ENCODE data around the gene PDXP. TPM values are rescaled to one million over a fixed set of nuclear protein-coding genes. Genes with fewer than 3 reads are reported as not detected.

The PDXP gene
- total and polyA plus RNA-seq, 9 of the 15 experiments (the other 6 are each of a cell fraction or from before 2014, with no cell fraction given), result 7.9 to 54.2 (median 38.8) TPM

DNA sequence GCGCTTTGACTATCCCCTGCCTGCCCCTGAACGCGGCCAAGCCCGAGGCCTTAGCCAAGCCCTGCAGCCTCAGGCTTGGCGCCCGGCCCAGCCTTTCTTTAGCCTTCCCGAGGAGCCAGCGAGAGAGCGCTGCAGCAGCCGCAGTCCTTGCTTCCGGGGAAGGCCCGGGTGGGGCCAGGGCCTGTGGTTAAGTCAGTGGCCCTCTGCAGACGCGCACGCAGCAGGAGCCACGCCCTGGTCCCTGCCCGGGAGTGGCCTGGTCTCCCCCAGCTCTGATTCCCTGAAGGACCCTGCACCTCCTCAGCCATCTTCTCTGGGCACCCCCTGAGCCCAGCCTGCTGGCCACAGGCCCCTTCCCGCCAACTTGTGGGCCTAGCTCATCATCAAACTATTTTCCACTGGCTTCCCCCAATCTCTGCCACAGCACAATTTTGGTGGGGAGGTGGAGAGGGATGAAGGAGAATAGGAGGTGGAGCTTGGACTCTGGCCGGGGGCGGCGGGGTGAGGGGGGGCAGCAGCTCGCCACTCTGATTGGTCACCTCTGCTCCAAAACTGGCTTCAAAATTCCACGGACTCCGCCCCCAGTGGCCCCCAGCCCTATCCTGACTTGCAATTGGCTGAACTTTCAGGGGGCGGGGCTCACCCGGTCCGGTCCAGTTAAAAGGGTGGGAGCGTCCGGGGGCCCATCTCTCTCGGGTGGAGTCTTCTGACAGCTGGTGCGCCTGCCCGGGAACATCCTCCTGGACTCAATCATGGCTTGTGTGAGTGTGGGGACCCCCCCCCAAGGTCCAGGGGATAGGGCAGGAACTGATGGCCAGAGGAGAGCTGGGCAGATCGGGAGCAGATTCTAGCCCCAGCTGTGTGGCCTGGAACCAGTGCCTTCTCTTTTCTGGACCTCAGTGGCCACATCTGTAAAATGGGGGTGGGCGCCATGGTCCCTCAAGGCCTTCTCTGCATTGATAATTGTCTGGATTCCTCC, 16.7 kb downstream of the PDXP start, which contains the start of gene LGALS1 (continued):
- TF ChIP-seq, protein P1, sequence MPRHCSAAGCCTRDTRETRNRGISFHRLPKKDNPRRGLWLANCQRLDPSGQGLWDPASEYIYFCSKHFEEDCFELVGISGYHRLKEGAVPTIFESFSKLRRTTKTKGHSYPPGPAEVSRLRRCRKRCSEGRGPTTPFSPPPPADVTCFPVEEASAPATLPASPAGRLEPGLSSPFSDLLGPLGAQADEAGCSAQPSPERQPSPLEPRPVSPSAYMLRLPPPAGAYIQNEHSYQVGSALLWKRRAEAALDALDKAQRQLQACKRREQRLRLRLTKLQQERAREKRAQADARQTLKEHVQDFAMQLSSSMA (CRISPR knock-in tag; IDR thresholded peaks at IDR 0.05), result no peak
- no peak for TF ChIP-seq ESRRB (CRISPR knock-in tag; IDR thresholded peaks at IDR 0.05; ENCODE audit: borderline replicate concordance)
- TF ChIP-seq DNMT1 (IDR thresholded peaks at IDR 0.05), result no peak
- TF ChIP-seq, protein P2, sequence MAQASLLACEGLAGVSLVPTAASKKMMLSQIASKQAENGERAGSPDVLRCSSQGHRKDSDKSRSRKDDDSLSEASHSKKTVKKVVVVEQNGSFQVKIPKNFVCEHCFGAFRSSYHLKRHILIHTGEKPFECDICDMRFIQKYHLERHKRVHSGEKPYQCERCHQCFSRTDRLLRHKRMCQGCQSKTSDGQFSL (CRISPR knock-in tag; IDR thresholded peaks at IDR 0.05), result peak; percentile 83
- TF ChIP-seq, protein P2 (tag; IDR thresholded peaks at IDR 0.05), result peak in 1 of 2 experiments; percentile 80; a peak in 2 of 4 replicates
- peak; percentile 27 for TF ChIP-seq FIP1L1 (IDR thresholded peaks at IDR 0.05; ENCODE audit: low read depth, low read length, poor library complexity, severe bottlenecking)
- peak; percentile 64 for TF ChIP-seq GABPA (tag; conservative IDR thresholded peaks at IDR 0.05; ENCODE audit: low read depth)
- TF ChIP-seq MAZ (CRISPR knock-in tag; conservative IDR thresholded peaks at IDR 0.05 in 1 of 2, IDR thresholded peaks at IDR 0.05 in 1 of 2), result peak; percentile 47 to 62; a peak in 2 of 4 replicates
- peak; percentile 96 for TF ChIP-seq ETV5 (CRISPR knock-in tag; IDR thresholded peaks at IDR 0.05; ENCODE audit: low read depth)
- TF ChIP-seq, protein P3, sequence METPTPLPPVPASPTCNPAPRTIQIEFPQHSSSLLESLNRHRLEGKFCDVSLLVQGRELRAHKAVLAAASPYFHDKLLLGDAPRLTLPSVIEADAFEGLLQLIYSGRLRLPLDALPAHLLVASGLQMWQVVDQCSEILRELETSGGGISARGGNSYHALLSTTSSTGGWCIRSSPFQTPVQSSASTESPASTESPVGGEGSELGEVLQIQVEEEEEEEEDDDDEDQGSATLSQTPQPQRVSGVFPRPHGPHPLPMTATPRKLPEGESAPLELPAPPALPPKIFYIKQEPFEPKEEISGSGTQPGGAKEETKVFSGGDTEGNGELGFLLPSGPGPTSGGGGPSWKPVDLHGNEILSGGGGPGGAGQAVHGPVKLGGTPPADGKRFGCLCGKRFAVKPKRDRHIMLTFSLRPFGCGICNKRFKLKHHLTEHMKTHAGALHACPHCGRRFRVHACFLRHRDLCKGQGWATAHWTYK (CRISPR knock-in tag; IDR thresholded peaks at IDR 0.05), result peak; percentile 49; the same call in 1 of the 2 replicates
- no peak for TF ChIP-seq ZNF253 (CRISPR knock-in tag; conservative IDR thresholded peaks at IDR 0.05)
- peak; percentile 63 for TF ChIP-seq DACH1 (IDR thresholded peaks at IDR 0.05; ENCODE audit: partially characterized antibody)
- TF ChIP-seq, protein P4, sequence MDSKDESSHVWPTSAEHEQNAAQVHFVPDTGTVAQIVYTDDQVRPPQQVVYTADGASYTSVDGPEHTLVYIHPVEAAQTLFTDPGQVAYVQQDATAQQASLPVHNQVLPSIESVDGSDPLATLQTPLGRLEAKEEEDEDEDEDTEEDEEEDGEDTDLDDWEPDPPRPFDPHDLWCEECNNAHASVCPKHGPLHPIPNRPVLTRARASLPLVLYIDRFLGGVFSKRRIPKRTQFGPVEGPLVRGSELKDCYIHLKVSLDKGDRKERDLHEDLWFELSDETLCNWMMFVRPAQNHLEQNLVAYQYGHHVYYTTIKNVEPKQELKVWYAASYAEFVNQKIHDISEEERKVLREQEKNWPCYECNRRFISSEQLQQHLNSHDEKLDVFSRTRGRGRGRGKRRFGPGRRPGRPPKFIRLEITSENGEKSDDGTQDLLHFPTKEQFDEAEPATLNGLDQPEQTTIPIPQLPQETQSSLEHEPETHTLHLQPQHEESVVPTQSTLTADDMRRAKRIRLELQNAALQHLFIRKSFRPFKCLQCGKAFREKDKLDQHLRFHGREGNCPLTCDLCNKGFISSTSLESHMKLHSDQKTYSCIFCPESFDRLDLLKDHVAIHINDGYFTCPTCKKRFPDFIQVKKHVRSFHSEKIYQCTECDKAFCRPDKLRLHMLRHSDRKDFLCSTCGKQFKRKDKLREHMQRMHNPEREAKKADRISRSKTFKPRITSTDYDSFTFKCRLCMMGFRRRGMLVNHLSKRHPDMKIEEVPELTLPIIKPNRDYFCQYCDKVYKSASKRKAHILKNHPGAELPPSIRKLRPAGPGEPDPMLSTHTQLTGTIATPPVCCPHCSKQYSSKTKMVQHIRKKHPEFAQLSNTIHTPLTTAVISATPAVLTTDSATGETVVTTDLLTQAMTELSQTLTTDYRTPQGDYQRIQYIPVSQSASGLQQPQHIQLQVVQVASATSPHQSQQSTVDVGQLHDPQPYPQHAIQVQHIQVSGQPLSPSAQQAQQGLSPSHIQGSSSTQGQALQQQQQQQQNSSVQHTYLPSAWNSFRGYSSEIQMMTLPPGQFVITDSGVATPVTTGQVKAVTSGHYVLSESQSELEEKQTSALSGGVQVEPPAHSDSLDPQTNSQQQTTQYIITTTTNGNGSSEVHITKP (IDR thresholded peaks at IDR 0.05; ENCODE audit: partially characterized antibody), result peak; percentile 41
- TF ChIP-seq, protein P5, sequence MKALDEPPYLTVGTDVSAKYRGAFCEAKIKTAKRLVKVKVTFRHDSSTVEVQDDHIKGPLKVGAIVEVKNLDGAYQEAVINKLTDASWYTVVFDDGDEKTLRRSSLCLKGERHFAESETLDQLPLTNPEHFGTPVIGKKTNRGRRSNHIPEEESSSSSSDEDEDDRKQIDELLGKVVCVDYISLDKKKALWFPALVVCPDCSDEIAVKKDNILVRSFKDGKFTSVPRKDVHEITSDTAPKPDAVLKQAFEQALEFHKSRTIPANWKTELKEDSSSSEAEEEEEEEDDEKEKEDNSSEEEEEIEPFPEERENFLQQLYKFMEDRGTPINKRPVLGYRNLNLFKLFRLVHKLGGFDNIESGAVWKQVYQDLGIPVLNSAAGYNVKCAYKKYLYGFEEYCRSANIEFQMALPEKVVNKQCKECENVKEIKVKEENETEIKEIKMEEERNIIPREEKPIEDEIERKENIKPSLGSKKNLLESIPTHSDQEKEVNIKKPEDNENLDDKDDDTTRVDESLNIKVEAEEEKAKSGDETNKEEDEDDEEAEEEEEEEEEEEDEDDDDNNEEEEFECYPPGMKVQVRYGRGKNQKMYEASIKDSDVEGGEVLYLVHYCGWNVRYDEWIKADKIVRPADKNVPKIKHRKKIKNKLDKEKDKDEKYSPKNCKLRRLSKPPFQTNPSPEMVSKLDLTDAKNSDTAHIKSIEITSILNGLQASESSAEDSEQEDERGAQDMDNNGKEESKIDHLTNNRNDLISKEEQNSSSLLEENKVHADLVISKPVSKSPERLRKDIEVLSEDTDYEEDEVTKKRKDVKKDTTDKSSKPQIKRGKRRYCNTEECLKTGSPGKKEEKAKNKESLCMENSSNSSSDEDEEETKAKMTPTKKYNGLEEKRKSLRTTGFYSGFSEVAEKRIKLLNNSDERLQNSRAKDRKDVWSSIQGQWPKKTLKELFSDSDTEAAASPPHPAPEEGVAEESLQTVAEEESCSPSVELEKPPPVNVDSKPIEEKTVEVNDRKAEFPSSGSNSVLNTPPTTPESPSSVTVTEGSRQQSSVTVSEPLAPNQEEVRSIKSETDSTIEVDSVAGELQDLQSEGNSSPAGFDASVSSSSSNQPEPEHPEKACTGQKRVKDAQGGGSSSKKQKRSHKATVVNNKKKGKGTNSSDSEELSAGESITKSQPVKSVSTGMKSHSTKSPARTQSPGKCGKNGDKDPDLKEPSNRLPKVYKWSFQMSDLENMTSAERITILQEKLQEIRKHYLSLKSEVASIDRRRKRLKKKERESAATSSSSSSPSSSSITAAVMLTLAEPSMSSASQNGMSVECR (CRISPR knock-in tag; IDR thresholded peaks at IDR 0.05), result peak; percentile 68; the same call in 1 of the 2 replicates
